T-helper 2 cell treated with Interferon-gamma antibody and Interleukin-4, amounts not matched to agents 5 μg/mL and 100 μg/mL, for 36 hours (primary cell): Measurements from ENCODE around the gene TMSB4Y.

ENCODE experiments used
- DNase-seq: peaks from one replicate; pipeline ENCODE4 v3.0.0; 2021; ENCODE audit warnings: low spot score
- H3K27ac Mint-ChIP-seq: one replicate; pipeline ENCODE4 v1.8.0; 2021; ENCODE audit warnings: mild to moderate bottlenecking, mixed read lengths
- H3K27me3 Mint-ChIP-seq: one replicate; pipeline ENCODE4 v1.8.0; 2021; ENCODE audit warnings: low read depth, mixed read lengths
- H3K36me3 Mint-ChIP-seq: one replicate; pipeline ENCODE4 v1.8.0; 2021; ENCODE audit warnings: low read depth, mixed read lengths
- H3K4me1 Mint-ChIP-seq: one replicate; pipeline ENCODE4 v1.8.0; 2021; ENCODE audit warnings: low read depth, mixed read lengths
- H3K4me3 Mint-ChIP-seq: one replicate; pipeline ENCODE4 v1.8.0; 2022; ENCODE audit warnings: mild to moderate bottlenecking, moderate library complexity, mixed read lengths
- H3K9me3 Mint-ChIP-seq: one replicate; pipeline ENCODE4 v1.8.0; 2021; ENCODE audit warnings: mixed read lengths

Gene TMSB4Y

GRCh38 chrY:13703568-13703968, at the start of gene TMSB4Y:
Gene TMSB4Y, plus strand, starts transcription at chrY:13703899.
- DNase-seq: peak; percentile 77
- peaks cover 13% of the 10 kb centered on the region for H3K4me1 Mint-ChIP-seq
- no peaks in the 10 kb centered on the region for H3K9me3 Mint-ChIP-seq
- H3K27me3 Mint-ChIP-seq: no peaks in the 10 kb centered on the region
- no peaks in the 10 kb centered on the region for H3K36me3 Mint-ChIP-seq
- H3K4me3 Mint-ChIP-seq: peak within 1 kb of the TSS; percentile 92
- peak within 1 kb of the TSS; percentile 96 for H3K27ac Mint-ChIP-seq

DNA sequence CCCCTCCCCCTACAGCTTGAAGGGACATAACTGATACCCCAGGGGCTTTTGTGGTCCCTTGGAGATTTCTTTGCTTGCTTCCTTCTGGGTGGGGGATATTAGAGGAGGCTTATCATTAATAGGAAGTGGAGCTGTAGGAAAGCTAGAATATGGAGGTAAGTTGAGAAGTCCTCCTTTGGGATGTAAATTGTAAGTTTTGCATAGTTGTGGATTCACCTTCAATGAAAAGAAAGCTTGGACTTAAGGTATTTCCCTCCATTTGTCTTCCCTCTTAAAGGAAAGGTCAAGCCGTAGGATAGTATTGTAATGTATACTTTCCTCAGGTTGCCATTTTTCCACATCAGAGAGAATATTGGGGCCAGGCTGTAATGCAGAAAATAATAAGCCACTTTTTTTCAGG, 39.5 kb upstream of the TMSB4Y start:
- no peaks in the 10 kb centered on the region for H3K36me3 Mint-ChIP-seq
- H3K9me3 Mint-ChIP-seq: no peaks in the 10 kb centered on the region
- H3K4me3 Mint-ChIP-seq: no peak overlapping the region

DNA sequence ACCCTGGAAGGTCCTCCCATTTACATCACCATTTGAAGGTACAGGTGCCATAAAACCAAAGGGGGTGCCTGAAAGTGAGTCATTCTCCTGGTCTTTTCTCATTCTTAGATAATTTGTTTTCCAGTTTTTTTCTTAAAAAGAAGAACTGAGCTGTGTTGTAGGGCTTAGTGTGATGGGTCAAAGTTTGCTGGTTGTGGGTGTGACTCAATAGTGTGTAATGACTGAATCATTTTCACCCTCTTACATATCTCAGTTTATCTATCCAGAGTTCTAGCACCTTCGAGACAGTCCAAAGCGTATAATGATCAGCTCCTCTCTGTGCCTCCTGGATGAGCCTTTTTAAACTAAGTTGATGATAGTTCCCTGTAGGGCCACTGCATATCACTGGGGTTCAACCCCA, 32.6 kb upstream of the TMSB4Y start:
- H3K4me1 Mint-ChIP-seq: no peaks in the 10 kb centered on the region
- no peak overlapping the region for H3K4me3 Mint-ChIP-seq
- H3K9me3 Mint-ChIP-seq: peaks cover 4% of the 10 kb centered on the region
- H3K27ac Mint-ChIP-seq: no peak overlapping the region
- no peaks in the 10 kb centered on the region for H3K27me3 Mint-ChIP-seq
- DNase-seq: no peak
- no peaks in the 10 kb centered on the region for H3K36me3 Mint-ChIP-seq

More for the DNA sequence above, 39.5 kb upstream of the TMSB4Y start:
- DNase-seq: no peak
- Mint-ChIP-seq H3K4me1 (no peaks in the 10 kb centered on the region), H3K27me3 (no peaks in the 10 kb centered on the region), H3K27ac (no peak overlapping the region)

DNA sequence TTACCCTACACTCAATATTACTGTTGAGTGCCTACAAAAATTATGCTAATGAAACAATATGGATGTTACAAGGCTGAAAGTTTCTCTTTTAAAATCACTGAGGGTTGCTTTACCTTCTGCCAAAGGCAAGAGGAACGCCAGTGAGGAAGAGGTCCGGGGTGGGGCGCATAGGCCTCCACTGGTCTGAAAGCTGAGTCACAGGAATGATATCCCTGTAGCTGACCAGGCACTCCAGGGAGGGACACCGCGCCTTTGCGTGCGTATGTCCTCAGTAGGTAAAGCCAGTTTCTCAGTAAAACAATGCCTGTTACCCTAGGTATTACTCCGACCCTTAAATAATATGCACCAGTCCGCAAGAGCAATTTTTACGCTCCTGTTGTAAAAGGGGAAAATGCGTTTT, 1.4 kb upstream of the TMSB4Y start:
- Mint-ChIP-seq H3K9me3 (no peaks in the 10 kb centered on the region), H3K4me3 (no peak overlapping the region), H3K27ac (no peak overlapping the region)

DNA sequence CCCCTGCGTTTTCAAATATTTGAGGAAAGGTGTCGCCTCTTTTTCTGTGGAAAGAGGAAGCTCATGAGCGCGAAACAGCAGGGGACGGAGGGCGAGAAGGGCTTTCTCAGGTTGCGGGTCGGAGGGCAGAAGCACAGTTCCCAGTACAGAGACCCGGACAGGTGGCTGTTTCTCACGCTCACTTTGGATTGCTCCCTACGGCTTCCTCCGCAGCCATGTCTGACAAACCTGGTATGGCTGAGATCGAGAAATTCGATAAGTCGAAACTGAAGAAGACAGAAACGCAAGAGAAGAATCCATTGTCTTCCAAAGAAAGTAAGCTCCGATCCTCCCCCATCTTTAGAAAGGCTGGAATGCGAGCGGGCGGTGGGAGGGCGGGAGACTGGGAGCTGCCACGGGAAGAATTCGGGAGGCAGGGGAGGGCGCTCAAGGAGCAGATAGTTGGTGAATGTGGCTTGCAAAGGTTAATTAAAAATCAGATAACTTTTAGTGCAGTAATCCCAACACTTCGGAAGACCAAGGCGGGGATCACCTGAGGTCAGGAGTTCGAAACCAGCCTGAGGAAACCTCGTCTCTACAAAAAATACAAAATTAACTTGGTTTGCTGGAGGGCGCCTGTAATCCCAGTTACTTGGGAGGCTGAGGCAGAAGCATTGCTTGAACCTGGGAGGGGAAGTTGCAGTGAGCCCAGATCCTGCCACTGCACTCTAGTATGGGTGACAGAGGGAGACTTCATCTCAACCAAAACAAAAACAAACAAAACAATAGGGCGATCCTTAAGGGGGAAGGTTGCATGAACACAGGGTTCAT, 627 bp downstream of the TMSB4Y start:
- no peaks in the 10 kb centered on the region for H3K36me3 Mint-ChIP-seq
- no peak for DNase-seq

More for the DNA sequence above, 1.4 kb upstream of the TMSB4Y start:
- peaks cover 13% of the 10 kb centered on the region for H3K4me1 Mint-ChIP-seq
- DNase-seq: no peak
- H3K36me3 Mint-ChIP-seq: no peaks in the 10 kb centered on the region
- H3K27me3 Mint-ChIP-seq: no peaks in the 10 kb centered on the region

DNA sequence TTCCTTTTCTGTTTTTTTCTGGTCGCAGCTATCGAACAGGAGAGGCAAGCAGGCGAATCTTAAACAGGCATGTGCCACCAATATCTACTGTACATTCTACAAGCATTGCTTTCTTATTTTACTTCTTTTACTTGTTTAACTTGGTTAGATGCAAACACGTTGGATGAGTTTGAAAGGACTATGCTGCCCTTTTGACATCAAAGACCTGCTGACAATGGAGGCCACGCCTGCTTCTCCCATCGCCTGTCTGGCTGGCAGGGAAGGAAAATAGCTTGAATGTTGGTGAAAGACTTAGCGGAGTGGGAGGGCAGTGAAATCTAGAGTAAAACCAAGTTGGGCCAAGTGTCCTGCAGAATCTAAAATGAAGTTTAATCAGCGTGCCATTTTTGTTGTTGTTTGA, 1.5 kb downstream of the TMSB4Y start:
- no peaks in the 10 kb centered on the region for H3K9me3 Mint-ChIP-seq
- DNase-seq: no peak
- peak overlapping the region; percentile 76 for H3K27ac Mint-ChIP-seq
- peak overlapping the region; percentile 92 for H3K4me3 Mint-ChIP-seq
- H3K36me3 Mint-ChIP-seq: no peaks in the 10 kb centered on the region
- no peaks in the 10 kb centered on the region for H3K27me3 Mint-ChIP-seq
- H3K4me1 Mint-ChIP-seq: peaks cover 13% of the 10 kb centered on the region

More for the DNA sequence above, 627 bp downstream of the TMSB4Y start:
- Mint-ChIP-seq H3K4me1 (peaks cover 13% of the 10 kb centered on the region), H3K4me3 (peak overlapping the region; percentile 92), H3K27ac (peak overlapping the region; percentile 96), H3K9me3 (no peaks in the 10 kb centered on the region), H3K27me3 (no peaks in the 10 kb centered on the region)

DNA sequence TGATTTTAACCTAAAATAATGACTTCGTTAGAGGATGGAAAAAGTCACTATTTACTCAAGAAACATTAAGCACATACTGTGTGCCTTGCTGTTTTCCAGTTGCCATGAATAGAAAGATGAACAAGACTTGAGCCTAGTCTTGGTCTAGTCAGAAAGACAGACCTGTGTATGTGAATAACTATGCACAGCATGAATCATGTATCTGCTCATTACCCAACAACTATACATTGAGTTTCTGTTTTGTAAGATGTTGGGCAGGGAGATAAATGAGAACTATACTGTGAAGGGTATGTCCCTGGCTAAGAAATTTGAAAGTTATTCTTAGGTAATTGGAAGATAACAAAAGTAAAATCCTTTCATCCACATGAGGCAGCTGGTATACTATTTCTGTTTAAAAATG, 4.3 kb downstream of the TMSB4Y start:
- H3K4me3 Mint-ChIP-seq: no peak overlapping the region
- H3K27ac Mint-ChIP-seq: no peak overlapping the region
- H3K9me3 Mint-ChIP-seq: no peaks in the 10 kb centered on the region
- no peak for DNase-seq
- H3K27me3 Mint-ChIP-seq: no peaks in the 10 kb centered on the region
- H3K36me3 Mint-ChIP-seq: no peaks in the 10 kb centered on the region
- peaks cover 13% of the 10 kb centered on the region for H3K4me1 Mint-ChIP-seq

GRCh38 chrY:13718996-13719395, 15.3 kb downstream of the TMSB4Y start:
- Mint-ChIP-seq H3K27me3 (no peaks in the 10 kb centered on the region), H3K4me1 (peaks cover 2% of the 10 kb centered on the region), H3K27ac (no peak overlapping the region), H3K4me3 (no peak overlapping the region), H3K36me3 (peaks cover 4% of the 10 kb centered on the region), H3K9me3 (peaks cover 8% of the 10 kb centered on the region)
- DNase-seq: no peak

- no peak for DNase-seq
- H3K9me3 Mint-ChIP-seq: peaks cover 3% of the 10 kb centered on the region
- no peaks in the 10 kb centered on the region for H3K27me3 Mint-ChIP-seq
- H3K36me3 Mint-ChIP-seq: no peaks in the 10 kb centered on the region
- no peak overlapping the region for H3K27ac Mint-ChIP-seq
- H3K4me3 Mint-ChIP-seq: no peak overlapping the region
- no peaks in the 10 kb centered on the region for H3K4me1 Mint-ChIP-seq
These were observed 25.8 kb downstream of the TMSB4Y start for GRCh38 chrY:13729517-13729916.

DNA sequence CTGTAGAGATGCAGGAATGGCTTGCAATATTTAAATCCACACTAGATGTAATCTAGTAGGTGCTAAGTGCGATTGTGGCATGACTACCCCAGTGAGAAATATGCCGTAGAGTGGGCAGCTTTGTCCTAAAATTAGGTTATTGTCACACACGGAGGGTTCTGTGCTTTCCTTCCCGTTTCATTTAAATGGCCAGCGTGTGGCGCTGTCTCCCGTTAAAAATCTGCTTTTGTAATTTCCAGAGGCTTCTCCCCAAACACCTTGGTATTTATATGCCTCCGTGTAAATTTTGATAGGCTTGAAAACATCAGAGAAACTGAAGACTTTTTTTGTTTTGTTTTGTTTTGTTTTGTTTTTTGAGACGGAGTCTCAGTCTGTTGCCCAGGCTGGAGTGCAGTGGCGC, 34.9 kb downstream of the TMSB4Y start:
- no peak overlapping the region for H3K4me3 Mint-ChIP-seq

DNA sequence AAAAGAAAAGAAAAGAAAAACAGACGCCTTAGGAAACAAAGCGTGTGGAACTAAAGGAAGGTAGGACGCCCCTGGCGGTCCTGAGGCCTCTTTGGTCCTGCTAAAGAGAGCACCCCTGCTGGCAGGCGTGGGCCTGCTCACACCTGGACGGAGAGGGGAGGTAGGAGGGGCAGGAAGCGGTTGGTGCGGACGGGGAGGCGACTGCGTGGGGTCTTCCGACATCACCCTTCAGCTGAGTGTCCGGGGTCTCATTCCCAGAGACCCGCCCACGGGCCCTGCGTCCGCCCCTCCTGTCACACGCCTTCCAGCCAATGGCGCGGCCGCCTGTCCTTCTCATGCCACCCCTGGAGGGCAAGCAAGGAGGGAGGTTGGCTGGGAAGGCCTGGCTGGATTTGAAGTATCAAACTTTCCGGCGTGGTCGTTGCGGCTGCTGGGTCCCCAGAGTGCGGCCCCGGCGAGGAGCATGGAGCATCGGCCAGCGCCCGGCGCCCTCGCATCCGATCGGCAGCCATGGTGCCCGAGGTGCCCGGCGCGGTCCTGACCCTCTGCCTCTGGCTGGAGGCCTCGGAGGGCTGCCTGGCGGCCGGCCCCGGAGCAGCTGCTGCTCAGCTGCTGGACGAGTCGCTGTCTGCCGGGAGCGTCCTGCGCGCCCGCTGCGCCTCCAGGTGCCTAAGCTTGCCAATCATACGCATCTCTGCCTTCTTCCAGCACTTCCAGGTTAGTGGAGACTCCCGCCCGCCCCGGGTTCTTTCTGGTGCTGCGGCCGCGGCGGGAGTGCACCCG, 47.8 kb downstream of the TMSB4Y start:
- peak overlapping the region; percentile 90 for H3K4me3 Mint-ChIP-seq
- H3K27ac Mint-ChIP-seq: peak overlapping the region; percentile 82
- peak; percentile 38 for DNase-seq
- no peaks in the 10 kb centered on the region for H3K9me3 Mint-ChIP-seq
- H3K4me1 Mint-ChIP-seq: peaks cover 10% of the 10 kb centered on the region
- H3K36me3 Mint-ChIP-seq: peaks cover 3% of the 10 kb centered on the region
- H3K27me3 Mint-ChIP-seq: no peaks in the 10 kb centered on the region

More for the DNA sequence above, 34.9 kb downstream of the TMSB4Y start:
- DNase-seq: peak; percentile 6
- no peaks in the 10 kb centered on the region for H3K36me3 Mint-ChIP-seq
- no peaks in the 10 kb centered on the region for H3K9me3 Mint-ChIP-seq
- H3K27ac Mint-ChIP-seq: no peak overlapping the region
- H3K4me1 Mint-ChIP-seq: no peaks in the 10 kb centered on the region
- H3K27me3 Mint-ChIP-seq: no peaks in the 10 kb centered on the region

- Mint-ChIP-seq H3K4me1 (peaks cover 10% of the 10 kb centered on the region), H3K27me3 (no peaks in the 10 kb centered on the region), H3K36me3 (peaks cover 3% of the 10 kb centered on the region), H3K4me3 (no peak overlapping the region), H3K9me3 (no peaks in the 10 kb centered on the region), H3K27ac (no peak overlapping the region)
- no peak for DNase-seq
These were observed 51.0 kb downstream of the TMSB4Y start for GRCh38 chrY:13754661-13755060.
